IMR-90 (cell line): Measurements from ENCODE around the gene ADAMTS17. TPM values are rescaled to one million over a fixed set of nuclear protein-coding genes. Genes with fewer than 3 reads are reported as not detected.

Experiments used
- ATAC-seq: fragments of 200-7000 bp; cut with Tn5 transposase; 2 replicates; pipeline ENCODE4 v1.9.1; 2020; ENCODE audit warnings: low read depth, mild to moderate bottlenecking, moderate library complexity
- BruUV-seq: library from RNA; stranded (reverse); fragments of 400-500 nt; replicated peaks from 2 replicates; lab custom pipeline; 2021; lab: Mats Ljungman, UMichigan
- CTCF ChIA-PET: fragments of 300-600 bp; formaldehyde crosslinking; extraction: SDS; loops from one replicate; lab custom pipeline; 2021; ENCODE audit warnings: antibody characterized with exemption; lab: Yijun Ruan, JAX
- POLR2A ChIA-PET: fragments of 300-600 bp; sonication (Branson Sonifier 250); formaldehyde crosslinking; loops from one replicate; lab custom pipeline; 2022; ENCODE audit warnings: antibody characterized with exemption; ENCODE audit not compliant: unreplicated experiment; lab: Charles Lee
- DNase-seq: peaks from one replicate; pipeline ENCODE4 v3.0.0; 2013
- H2AFZ ChIP-seq: replicated peaks from 2 replicates; pipeline ENCODE3; 2013; ENCODE audit warnings: low read length, mild to moderate bottlenecking; ENCODE audit not compliant: poor library complexity
- H2AK5ac ChIP-seq: 2 replicates; pipeline ENCODE4 v1.6.1; 2013; ENCODE audit warnings: low read depth, low read length, inconsistent platforms
- H2AK9ac ChIP-seq: replicated peaks from 2 replicates; pipeline ENCODE3; 2013; ENCODE audit warnings: mild to moderate bottlenecking, low read depth, low read length, moderate library complexity; ENCODE audit not compliant: poor library complexity
- H2BK120ac ChIP-seq: 2 replicates; pipeline ENCODE4 v1.6.1; 2013; ENCODE audit warnings: low read depth, low read length, inconsistent platforms
- H2BK15ac ChIP-seq: 3 replicates; pipeline ENCODE4 v1.6.1; 2013; ENCODE audit warnings: low read depth, low read length, inconsistent platforms
- H2BK20ac ChIP-seq: 2 replicates; pipeline ENCODE4 v1.6.1; 2013; ENCODE audit warnings: low read depth, mild to moderate bottlenecking, inconsistent platforms, low read length, moderate library complexity
- H2BK5ac ChIP-seq: 2 replicates; pipeline ENCODE4 v1.6.1; 2013; ENCODE audit warnings: mild to moderate bottlenecking, low read depth, low read length, inconsistent platforms; ENCODE audit not compliant: poor library complexity, severe bottlenecking
- H3K14ac ChIP-seq: replicated peaks from 2 replicates; pipeline ENCODE4 v1.6.1; 2013; ENCODE audit warnings: low read depth, low read length, inconsistent platforms
- H3K18ac ChIP-seq: 2 replicates; pipeline ENCODE4 v1.6.1; 2013; ENCODE audit warnings: low read depth, low read length, control low read depth
- H3K23ac ChIP-seq: 2 replicates; pipeline ENCODE4 v1.6.1; 2013; ENCODE audit warnings: low read depth, low read length, inconsistent platforms
- H3K27ac ChIP-seq: 2 replicates; pipeline ENCODE4 v1.5.1; 2013; ENCODE audit warnings: mild to moderate bottlenecking, control low read depth, low read length; ENCODE audit not compliant: insufficient read depth
- H3K27me3 ChIP-seq: 2 replicates; pipeline ENCODE4 v1.6.1; 2013; ENCODE audit warnings: low read length; ENCODE audit not compliant: control insufficient read depth, insufficient read depth
- H3K36me3 ChIP-seq: 2 replicates; pipeline ENCODE4 v1.6.1; 2013; ENCODE audit warnings: low read length, mixed read lengths; ENCODE audit not compliant: control insufficient read depth, insufficient read depth
- H3K4ac ChIP-seq: 2 replicates; pipeline ENCODE4 v1.6.1; 2013; ENCODE audit warnings: low read depth, low read length, inconsistent platforms
- H3K4me1 ChIP-seq: 2 replicates; pipeline ENCODE4 v1.6.1; 2013; ENCODE audit warnings: low read length, mixed read lengths; ENCODE audit not compliant: control insufficient read depth, insufficient read depth
- H3K4me2 ChIP-seq: 2 replicates; pipeline ENCODE4 v1.6.1; 2013; ENCODE audit warnings: low read depth, mild to moderate bottlenecking, control low read depth, low read length, moderate library complexity
- H3K4me3 ChIP-seq: 2 replicates; pipeline ENCODE4 v1.5.1; 2013; ENCODE audit warnings: low read depth, mild to moderate bottlenecking, control low read depth, low read length, moderate library complexity; ENCODE audit not compliant: insufficient read depth
- H3K56ac ChIP-seq: 2 replicates; pipeline ENCODE4 v1.6.1; 2013; ENCODE audit warnings: low read length, inconsistent platforms; ENCODE audit not compliant: insufficient read depth; ENCODE audit errors: extremely low read depth
- H3K79me1 ChIP-seq, 2 experiments: 2 replicates each; pipeline ENCODE4 v1.6.1; 2013; ENCODE audit warnings: low read length in 2 of 2, inconsistent platforms in 1 of 2, low read depth in 1 of 2
- H3K9ac ChIP-seq: 2 replicates; pipeline ENCODE4 v1.6.1; 2013; ENCODE audit warnings: low read depth, low read length, control low read depth
- H3K9me1 ChIP-seq: 2 replicates; pipeline ENCODE4 v1.6.1; 2013; ENCODE audit warnings: low read length, inconsistent platforms; ENCODE audit not compliant: insufficient read depth
- H3K9me3 ChIP-seq: 2 replicates; pipeline ENCODE4 v1.6.1; 2013; ENCODE audit warnings: low read length; ENCODE audit not compliant: control insufficient read depth, insufficient read depth
- H4K20me1 ChIP-seq: 2 replicates; pipeline ENCODE4 v1.6.1; 2013; ENCODE audit warnings: low read length, inconsistent platforms; ENCODE audit not compliant: insufficient read depth
- H4K5ac ChIP-seq: 2 replicates; pipeline ENCODE4 v1.6.1; 2013; ENCODE audit warnings: mild to moderate bottlenecking, low read depth, low read length, control low read depth
- H4K8ac ChIP-seq, 2 experiments: 2 replicates each; pipeline ENCODE4 v1.6.1; 2013; ENCODE audit warnings: low read depth in 2 of 2, low read length in 2 of 2, control low read depth in 1 of 2, inconsistent platforms in 1 of 2
- H4K91ac ChIP-seq: 2 replicates; pipeline ENCODE4 v1.6.1; 2013; ENCODE audit warnings: low read depth, low read length, inconsistent platforms; ENCODE audit not compliant: insufficient read depth
- BHLHE40 ChIP-seq: fragments of 150-350 bp; IDR thresholded peaks from 2 replicates; pipeline ENCODE4 v1.6.1; 2016; ENCODE audit warnings: mild to moderate bottlenecking, low read depth, low read length
- CEBPB ChIP-seq: IDR thresholded peaks from 2 replicates; pipeline ENCODE4 v1.6.1; 2012; ENCODE audit warnings: low read depth, low read length, improper control_type of control experiment
- CHD1 ChIP-seq: IDR thresholded peaks from 2 replicates; pipeline ENCODE4 v1.6.1; 2012; ENCODE audit warnings: low read depth, low read length, improper control_type of control experiment
- FOS ChIP-seq: fragments of 150-350 bp; IDR thresholded peaks from 2 replicates; pipeline ENCODE4 v1.6.1; 2016; ENCODE audit warnings: low read depth, low read length
- MAFK ChIP-seq: IDR thresholded peaks from 2 replicates; pipeline ENCODE4 v1.6.1; 2012; ENCODE audit warnings: low read depth, low read length, improper control_type of control experiment
- MAZ ChIP-seq: IDR thresholded peaks from 2 replicates; pipeline ENCODE4 v1.6.1; 2012; ENCODE audit warnings: low read depth, mild to moderate bottlenecking, low read length, improper control_type of control experiment, moderate library complexity, borderline replicate concordance
- MXI1 ChIP-seq: IDR thresholded peaks from 2 replicates; pipeline ENCODE4 v1.6.1; 2012; ENCODE audit warnings: low read depth, mild to moderate bottlenecking, low read length, moderate library complexity, borderline replicate concordance
- NFE2L2 ChIP-seq: fragments of 150-350 bp; IDR thresholded peaks from 2 replicates; pipeline ENCODE4 v1.6.1; 2016; ENCODE audit warnings: low read depth, mild to moderate bottlenecking, low read length
- POLR2A ChIP-seq: IDR thresholded peaks from 2 replicates; pipeline ENCODE4 v1.6.1; 2012; ENCODE audit warnings: mild to moderate bottlenecking, low read depth, low read length
- RAD21 ChIP-seq: IDR thresholded peaks from 2 replicates; pipeline ENCODE4 v1.6.1; 2012; ENCODE audit warnings: low read length, improper control_type of control experiment
- RCOR1 ChIP-seq: IDR thresholded peaks from 2 replicates; pipeline ENCODE4 v1.6.1; 2012; ENCODE audit warnings: mild to moderate bottlenecking, low read length, improper control_type of control experiment; ENCODE audit not compliant: insufficient replicate concordance
- RFX5 ChIP-seq: IDR thresholded peaks from 2 replicates; pipeline ENCODE4 v1.8.0; 2012; ENCODE audit warnings: low read depth, mild to moderate bottlenecking, low read length, moderate library complexity
- SMC3 ChIP-seq: fragments of 150-350 bp; IDR thresholded peaks from 2 replicates; pipeline ENCODE4 v1.6.1; 2016; ENCODE audit warnings: low read depth, mild to moderate bottlenecking, antibody characterized with exemption, low read length, moderate library complexity
- USF2 ChIP-seq: fragments of 150-350 bp; IDR thresholded peaks from 2 replicates; pipeline ENCODE4 v1.6.1; 2017; ENCODE audit warnings: mild to moderate bottlenecking, antibody characterized with exemption, low read length, low read depth
- WGBS, 2 experiments: methylation state at CpG; one replicate each; pipeline versions ENCODE4 v1.1.5 to v1.1.7; 2013; ENCODE audit warnings: missing lambda C conversion rate in 2 of 2; ENCODE audit not compliant: insufficient read length in 1 of 2; ENCODE audit errors: extremely low coverage in 2 of 2; 5-methylcytosine and 5-hydroxymethylcytosine counted together
- dilution Hi-C: fragments of 300-500 bp; cut with HindIII; formaldehyde crosslinking; loops from one replicate; pipeline ENCODE4 v1.14.3; 2018; ENCODE audit warnings: low sequenced_read_pairs; ENCODE audit not compliant: unreplicated experiment
- in situ Hi-C: fragments of 300-500 bp; cut with MboI; formaldehyde crosslinking; loops from 3 replicates; pipeline ENCODE4 v1.14.3; 2019; ENCODE audit warnings: low sequenced_read_pairs, inconsistent platforms, mixed read lengths
- intact Hi-C: fragments of 100-400 bp; cut with micrococcal nuclease; formaldehyde crosslinking; loops from 2 replicates; pipeline ENCODE4 v1.10.0; 2022
- polyA plus RNA-seq, 3 experiments: library from polyadenylated mRNA; depleted of rRNA; stranded (reverse); fragments of >200 nt; gene quantifications; 2 replicates each; pipeline ENCODE4 v1.2.3, GENCODE V29; 2012; ENCODE audit warnings: low replicate concordance in 1 of 3
- total RNA-seq: library from RNA; depleted of rRNA; stranded (reverse); fragments of >200 nt; gene quantifications from 2 replicates; pipeline ENCODE4 v1.2.3, GENCODE V29; 2012
- TF ChIP-seq, protein P1 (sequence below): fragments of 150-350 bp; IDR thresholded peaks from 2 replicates; pipeline ENCODE4 v1.6.1; 2016; ENCODE audit warnings: low read depth, mild to moderate bottlenecking, low read length, moderate library complexity, borderline replicate concordance

ADAMTS17 gene
- total and polyA plus RNA-seq, 2 of the 4 experiments (the other 2 are of a cell fraction): 0.03 TPM; not detected in 1

DNA sequence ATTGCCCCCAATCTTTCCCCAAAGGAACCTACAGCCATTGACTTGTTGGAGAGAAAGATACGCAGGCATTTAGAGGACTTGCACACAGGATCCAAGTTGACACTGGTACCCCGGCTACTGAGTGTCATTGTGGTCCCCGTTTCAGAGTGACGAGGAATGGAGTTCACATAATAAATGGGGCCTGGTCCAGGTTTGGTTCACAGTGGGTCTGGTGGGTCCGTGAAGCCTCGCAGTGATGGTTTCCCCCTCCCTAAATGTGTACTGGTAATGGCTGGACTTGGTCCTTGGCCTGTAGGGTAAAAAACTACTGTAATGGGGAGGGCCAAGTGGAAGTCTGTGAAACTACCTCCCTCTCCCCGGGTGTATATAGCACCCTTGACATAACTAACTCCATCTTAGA is 376.4 kb downstream of the ADAMTS17 start:
- no peak for DNase-seq
- in situ Hi-C loops: no loop called here

More for the DNA sequence above, 376.4 kb downstream of the ADAMTS17 start:
- H4K8ac ChIP-seq: no peak overlapping the region
- dilution Hi-C loops: no loop called here
- no peak overlapping the region for H3K18ac ChIP-seq
- WGBS, 2 experiments: no CpG with 5 or more reads among the region's 7 CpGs
- no peak overlapping the region for H2BK120ac ChIP-seq
- H4K20me1 ChIP-seq: no peaks in the 10 kb centered on the region
- no peak overlapping the region for H3K23ac ChIP-seq
- H4K5ac ChIP-seq: no peak overlapping the region
- H3K4me2 ChIP-seq: no peak overlapping the region
- no peak overlapping the region for H2BK20ac ChIP-seq
- H3K9me3 ChIP-seq: peaks cover 50% of the 10 kb centered on the region
- no peaks in the 10 kb centered on the region for H3K27me3 ChIP-seq
- no peak overlapping the region for H3K27ac ChIP-seq
- POLR2A ChIA-PET: no interaction called here
- H3K14ac ChIP-seq: no peak overlapping the region
- no peaks in the 10 kb centered on the region for H3K4me1 ChIP-seq
- no peak overlapping the region for H2BK5ac ChIP-seq
- intact Hi-C loops: no loop called here
- no peak overlapping the region for H3K56ac ChIP-seq
- H3K4ac ChIP-seq: no peak overlapping the region
- no peaks in the 10 kb centered on the region for H3K36me3 ChIP-seq
- CTCF ChIA-PET: no interaction called here
- H3K79me1 ChIP-seq: no peaks in the 10 kb centered on the region
- BruUV-seq: no TSS peak
- no peak overlapping the region for H2AFZ ChIP-seq
- no peak overlapping the region for H4K91ac ChIP-seq
- H2AK9ac ChIP-seq: no peak overlapping the region
- H3K4me3 ChIP-seq: no peak overlapping the region
- TF ChIP-seq MAFK (no peak), MXI1 (no peak), POLR2A (no peak), MAZ (no peak), CEBPB (no peak), SMC3 (no peak), NFE2L2 (no peak), RAD21 (no peak), USF2 (no peak), CHD1 (no peak), RCOR1 (no peak), BHLHE40 (no peak), RFX5 (no peak), FOS (no peak)
- TF ChIP-seq, protein P1, sequence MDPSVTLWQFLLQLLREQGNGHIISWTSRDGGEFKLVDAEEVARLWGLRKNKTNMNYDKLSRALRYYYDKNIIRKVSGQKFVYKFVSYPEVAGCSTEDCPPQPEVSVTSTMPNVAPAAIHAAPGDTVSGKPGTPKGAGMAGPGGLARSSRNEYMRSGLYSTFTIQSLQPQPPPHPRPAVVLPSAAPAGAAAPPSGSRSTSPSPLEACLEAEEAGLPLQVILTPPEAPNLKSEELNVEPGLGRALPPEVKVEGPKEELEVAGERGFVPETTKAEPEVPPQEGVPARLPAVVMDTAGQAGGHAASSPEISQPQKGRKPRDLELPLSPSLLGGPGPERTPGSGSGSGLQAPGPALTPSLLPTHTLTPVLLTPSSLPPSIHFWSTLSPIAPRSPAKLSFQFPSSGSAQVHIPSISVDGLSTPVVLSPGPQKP: no peak
- no peak overlapping the region for H3K9ac ChIP-seq
- no peaks in the 10 kb centered on the region for H3K9me1 ChIP-seq
- ATAC-seq: no peak
- H2BK15ac ChIP-seq: no peak overlapping the region
- no peak overlapping the region for H2AK5ac ChIP-seq
